Upper lobe of left lung (tissue), 4 donors: ENCODE data around the gene CELA1.

Experiments used
- CTCF ChIP-seq, 6 experiments: fragments of 450-650 bp in 4 of 6; fragments of 200-600 bp in 2 of 6; sonication (generic) in 2 of 6; IDR thresholded peaks; one replicate each; pipeline ENCODE4 v1.5.1; 2016 to 2019; ENCODE audit warnings: antibody characterized with exemption in 6 of 6
- POLR2A ChIP-seq, 4 donors: fragments of 450-650 bp; IDR thresholded peaks; one replicate each; pipeline ENCODE4 v1.5.1; 2016 to 2017; ENCODE audit warnings: antibody characterized with exemption in 4 of 4, mild to moderate bottlenecking in 2 of 4
- POLR2AphosphoS5 ChIP-seq, 2 donors: sonication (generic); formaldehyde crosslinking; IDR thresholded peaks; one replicate each; pipeline ENCODE4 v1.5.1; 2017; ENCODE audit warnings: antibody characterized with exemption in 2 of 2

- TF ChIP-seq POLR2A (IDR thresholded peaks at IDR 0.05) (no peak), CTCF (IDR thresholded peaks at IDR 0.05) (no peak), POLR2AphosphoS5 (IDR thresholded peaks at IDR 0.05) (peak in 1 of 2 donors; percentile 12)
These were observed 27.5 kb downstream of the CELA1 start for GRCh38 chr12:51318846-51319599.
